GM21737 (cell line): ENCODE data around the gene ASF1B.
"Not testable (repeated sequence)": the region's sequence is repeated elsewhere in the genome, so short reads cannot be mapped to it uniquely, and the experiment has no call there.

Source experiments
- ATAC-seq: cut with Tn5 transposase; IDR thresholded peaks from one replicate; pipeline ENCODE4 v1.9.1; 2021; ENCODE audit warnings: mild to moderate bottlenecking, moderate library complexity; ENCODE audit not compliant: unreplicated experiment

The ASF1B gene

DNA sequence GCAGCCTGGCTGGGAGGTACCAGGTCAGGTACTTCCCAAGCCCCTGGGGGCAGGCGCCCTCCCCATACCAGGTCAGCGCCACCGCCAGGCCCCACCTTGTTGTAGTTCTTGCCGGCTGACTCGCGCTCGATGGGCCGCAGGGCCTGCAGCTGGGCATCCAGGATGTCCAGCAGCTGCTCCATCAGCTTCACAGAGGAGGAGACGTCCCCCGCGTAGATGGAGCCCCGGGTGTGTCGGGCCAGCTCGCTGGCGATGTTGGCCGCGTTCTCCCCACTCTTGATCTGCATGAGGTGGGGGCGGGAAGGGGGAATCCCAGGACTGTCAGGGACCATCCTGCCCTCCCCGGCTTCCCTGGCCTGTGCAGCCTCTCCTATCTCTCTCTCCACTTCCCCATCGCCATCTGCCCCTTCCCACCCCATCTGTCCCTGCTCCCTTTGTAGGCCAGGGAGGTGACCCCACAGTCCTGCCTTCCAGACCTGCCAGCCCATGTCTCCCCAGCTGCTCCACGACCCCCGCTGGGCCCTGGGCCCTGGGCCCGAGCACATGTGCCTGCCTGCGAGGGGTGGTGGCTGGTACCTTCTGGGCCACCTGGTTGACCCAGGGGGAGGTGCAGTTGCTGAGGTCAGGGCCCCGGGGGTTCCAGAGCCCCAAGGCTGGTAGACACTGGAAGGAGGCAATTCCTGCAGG, 23.8 kb upstream of the ASF1B start:
- ATAC-seq = no peak

DNA sequence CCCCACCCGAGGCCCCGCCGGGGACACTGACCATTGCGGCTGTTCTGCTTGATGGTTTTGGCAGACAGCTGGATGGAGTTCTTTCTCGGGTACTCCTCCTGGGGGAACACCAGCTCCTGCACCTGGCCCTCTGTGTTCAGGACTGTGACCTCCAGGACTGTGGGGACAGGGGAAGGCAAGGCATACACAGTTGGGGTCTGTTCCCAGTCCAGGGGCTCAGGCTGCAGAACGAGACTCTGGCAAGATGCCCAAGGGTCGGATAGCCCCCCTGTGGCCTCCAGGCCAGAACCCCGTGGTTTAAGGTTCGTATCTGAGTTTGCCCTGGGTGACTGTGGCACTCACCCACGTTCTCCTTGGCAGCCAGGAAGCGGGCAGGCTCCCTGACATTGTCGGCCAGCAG, 22.7 kb upstream of the ASF1B start:
- no peak for ATAC-seq

DNA sequence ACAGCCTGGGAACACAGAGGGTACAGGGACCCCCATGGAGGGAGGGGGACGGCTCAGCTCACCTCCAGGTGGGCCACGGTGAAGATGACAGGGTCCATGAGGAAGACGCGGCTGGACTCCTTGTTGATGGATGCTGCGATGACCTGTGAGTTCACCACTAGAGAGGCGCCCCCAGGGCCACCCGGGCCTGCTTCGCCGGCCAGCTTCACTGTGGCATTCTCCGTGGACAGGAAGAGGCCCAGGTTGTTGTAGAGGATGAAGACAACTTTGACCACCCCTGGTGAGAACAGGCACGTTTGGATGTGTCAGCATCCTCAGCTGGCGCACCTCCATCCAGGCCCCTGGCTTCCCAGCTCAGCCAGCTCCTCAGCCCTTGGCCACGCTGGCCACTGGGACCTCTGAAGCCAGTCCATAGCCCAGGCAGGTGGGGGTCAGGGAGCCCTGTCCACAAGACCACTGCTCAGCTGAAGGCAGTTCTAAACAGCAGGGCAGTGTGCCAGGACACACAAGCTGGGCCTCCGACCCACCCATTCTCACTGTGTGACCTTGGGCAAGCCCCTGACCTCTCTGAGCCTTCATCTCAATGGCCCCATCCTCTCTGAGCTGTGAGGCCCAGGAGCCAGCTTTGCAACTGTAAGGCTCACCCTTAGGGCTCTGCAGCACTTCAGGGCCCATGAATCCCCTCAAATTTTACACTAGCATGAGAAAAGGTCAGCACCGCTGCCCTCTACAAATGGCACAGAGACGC, 22.1 kb upstream of the ASF1B start:
- ATAC-seq = no peak

DNA sequence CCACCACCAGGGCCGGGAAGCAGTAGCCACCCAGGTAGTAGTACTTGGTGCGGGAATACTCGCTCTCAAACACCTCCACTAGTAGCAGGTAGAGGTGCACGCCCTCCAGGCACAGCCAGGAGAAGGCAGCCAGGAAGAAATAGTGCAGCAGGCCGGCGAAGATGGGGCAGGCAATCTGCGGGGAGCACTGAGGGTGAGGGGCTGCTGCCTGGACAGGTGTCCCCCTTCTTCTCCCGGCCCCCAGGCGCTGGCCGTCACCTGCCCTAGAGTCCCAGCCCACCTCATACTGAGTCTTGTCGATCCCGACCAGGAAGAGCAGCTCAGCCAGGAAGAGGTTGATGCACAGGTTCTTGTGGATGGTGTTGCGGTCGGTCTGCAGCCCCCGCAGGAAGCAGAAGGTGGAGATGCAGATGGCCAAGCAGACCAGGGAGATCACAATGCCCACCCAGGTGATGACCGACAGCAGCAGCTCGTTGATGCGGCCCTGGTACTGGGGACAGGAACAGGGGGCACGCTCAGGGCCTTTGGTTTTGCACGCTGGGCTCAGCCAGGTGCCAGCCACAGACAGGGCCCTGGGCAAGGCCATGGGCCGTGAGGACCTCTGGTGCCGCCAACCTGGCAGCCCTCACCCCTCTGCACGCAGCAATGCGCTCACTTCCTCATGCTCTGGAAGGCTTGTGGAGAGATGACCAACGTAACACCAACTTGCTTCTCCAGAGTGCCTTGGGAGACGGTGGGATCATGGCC, 20.8 kb upstream of the ASF1B start:
- no peak for ATAC-seq

DNA sequence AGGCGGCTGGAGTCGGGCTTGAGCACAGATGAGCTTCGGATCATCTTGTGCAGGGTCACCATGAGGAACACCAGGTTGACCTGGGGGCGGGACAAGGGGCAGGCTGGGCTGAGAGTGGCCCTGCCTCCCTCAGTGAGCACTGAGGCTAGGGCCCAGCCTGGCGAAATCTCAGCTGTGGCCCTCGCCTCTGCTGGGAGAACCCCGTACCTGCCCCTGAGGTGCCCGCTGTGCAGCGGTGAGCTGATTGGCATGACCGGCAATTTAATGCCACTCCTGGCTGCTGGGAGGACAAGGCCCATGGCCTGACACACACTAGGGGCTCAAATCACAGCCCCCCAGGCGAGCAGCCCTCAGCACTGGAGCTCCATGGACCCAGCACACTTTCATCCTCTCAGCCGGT, 19.7 kb upstream of the ASF1B start:
- ATAC-seq = no peak

DNA sequence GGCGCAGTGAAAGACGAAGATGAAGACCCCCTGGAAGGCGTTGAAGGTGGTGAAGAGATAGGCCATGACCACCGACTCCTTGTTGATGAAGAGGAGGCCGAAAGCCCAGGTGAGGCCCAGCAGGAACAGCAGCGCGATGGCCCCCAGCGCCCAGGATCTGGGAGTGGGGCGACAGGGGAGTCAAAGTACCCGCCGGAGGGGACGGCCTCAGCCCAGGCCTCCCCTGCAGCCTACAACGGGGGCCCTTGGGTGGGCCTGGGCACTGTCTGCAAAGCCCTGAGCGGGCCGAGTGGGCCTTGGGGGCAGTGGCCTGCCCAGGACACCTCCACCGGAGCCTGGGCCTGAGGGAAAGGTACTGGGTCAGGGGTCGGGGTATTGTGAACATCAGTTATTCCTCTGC, 19.0 kb upstream of the ASF1B start:
- ATAC-seq = no peak

DNA sequence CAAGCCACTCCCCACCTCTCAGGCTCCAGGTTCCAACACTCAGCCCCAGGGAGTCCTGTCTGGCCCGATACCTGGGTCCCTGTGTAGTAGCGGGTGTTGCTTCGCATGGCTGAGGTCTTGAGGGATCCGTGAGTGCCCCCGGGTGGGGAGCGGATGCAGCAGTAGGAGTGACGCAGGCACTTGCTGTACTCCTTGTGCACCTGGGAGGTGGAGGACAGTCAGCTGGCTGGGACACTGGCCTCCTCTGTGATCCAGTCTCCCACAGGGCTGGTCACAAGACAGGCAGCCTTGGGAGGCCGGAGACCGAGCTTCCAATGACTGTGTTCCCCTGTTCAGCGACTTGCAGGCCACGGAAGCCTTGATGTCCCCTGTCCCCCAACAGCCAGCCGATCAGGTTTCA, 16.3 kb upstream of the ASF1B start:
- no peak for ATAC-seq

DNA sequence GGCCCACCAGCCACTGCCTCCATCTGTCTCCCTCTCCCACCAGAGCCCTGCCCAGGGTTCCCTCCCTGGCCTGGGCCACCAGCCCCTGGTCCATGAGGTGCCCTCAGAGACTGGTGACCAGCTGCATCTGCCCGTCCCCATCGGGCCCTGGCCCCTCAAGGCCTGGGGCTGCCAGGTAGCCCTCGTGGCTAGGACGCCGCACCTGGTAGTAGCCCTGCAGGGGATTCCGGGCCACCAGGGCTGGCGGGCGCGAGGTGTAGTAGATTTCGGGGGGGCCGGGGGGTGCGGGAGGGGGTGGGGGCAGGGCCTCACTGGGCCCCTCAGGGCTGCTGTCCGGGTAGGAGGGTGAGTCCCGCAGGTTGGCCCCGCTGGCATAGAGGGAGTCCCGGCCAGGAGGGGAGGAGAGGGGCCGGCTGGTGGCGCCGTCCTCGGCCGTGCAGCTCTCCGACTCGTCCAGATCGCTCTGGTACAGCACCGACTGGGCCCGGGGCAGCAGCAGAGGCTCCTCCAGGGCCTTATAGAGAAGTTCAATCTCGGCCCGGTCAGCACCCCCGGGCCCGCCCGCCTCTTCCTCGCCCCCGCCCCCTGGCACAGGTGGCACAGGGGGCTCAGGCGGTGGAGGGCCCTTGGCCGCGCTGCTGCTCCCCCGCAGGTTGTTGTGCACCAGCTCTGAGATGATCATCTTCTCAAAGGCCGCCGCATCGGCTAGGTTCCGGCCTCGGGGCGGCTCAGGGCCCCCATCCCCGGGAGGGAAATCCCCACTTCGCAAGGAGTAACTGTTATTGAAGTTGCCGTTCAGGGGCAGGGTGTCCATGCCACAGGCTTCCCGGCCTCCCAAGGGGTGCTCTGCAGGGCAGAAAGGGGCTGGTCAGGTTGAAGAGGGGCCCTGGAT, 14.6 kb upstream of the ASF1B start:
- no peak for ATAC-seq

DNA sequence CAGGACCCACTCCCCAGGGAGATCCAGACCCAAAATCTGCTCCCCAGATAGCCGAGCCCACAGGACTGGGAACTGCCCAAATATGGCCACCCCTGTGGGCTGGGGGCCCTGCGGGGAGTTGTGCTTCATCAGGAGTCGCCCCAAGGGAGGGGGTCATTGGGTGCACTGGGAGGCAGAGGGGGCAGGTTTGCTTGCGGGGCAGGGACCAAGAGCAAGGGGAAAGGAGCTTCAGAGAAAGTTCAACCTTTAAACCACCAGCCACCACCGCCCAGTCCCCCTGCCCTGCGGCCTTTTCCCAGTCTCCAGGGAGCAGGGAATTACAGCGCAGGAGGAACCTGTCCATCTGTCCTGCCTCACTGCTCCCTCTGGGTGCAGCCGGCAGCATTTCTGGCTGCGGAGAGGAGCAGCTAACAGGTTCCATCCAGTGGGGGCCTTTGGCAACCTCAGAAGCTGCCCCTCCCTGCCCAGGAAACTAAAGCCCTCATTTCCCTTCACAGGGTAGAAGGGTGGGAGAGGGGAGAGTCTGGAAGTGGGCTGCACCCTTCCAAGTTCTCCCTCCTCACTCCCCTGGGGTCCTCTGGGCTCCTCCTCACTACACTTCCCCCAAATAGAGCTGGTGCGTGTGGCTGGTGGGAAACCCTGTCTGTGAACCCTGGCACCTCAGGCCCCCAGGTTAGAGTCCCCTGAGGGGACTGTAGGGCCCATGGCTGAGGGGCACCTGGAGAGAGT, 13.8 kb upstream of the ASF1B start:
- no peak for ATAC-seq

DNA sequence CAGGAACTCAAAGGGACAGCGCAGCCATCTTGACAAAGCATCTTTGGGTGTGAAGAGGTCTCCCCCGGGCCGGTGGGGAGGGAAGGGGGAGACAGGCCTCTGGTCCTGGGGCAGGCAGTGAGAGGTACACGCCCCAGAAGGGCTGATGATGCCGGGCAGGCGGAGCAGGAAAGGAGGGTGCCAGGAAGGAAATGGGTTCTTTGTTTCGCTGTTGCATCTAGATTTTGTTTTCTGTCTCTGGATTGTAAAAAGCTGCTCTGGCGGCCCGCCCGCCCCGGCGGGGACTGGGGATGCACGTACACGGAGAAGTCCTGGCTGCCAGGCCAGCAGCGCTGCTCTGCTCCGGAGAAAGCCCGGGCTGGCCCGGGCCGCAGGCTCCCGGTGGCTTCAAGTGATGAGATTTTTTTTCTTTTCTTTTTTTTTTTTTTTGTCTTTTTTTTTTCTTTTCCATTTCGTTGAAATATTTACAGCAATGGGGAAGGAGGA, 13.2 kb upstream of the ASF1B start:
- ATAC-seq = no peak

DNA sequence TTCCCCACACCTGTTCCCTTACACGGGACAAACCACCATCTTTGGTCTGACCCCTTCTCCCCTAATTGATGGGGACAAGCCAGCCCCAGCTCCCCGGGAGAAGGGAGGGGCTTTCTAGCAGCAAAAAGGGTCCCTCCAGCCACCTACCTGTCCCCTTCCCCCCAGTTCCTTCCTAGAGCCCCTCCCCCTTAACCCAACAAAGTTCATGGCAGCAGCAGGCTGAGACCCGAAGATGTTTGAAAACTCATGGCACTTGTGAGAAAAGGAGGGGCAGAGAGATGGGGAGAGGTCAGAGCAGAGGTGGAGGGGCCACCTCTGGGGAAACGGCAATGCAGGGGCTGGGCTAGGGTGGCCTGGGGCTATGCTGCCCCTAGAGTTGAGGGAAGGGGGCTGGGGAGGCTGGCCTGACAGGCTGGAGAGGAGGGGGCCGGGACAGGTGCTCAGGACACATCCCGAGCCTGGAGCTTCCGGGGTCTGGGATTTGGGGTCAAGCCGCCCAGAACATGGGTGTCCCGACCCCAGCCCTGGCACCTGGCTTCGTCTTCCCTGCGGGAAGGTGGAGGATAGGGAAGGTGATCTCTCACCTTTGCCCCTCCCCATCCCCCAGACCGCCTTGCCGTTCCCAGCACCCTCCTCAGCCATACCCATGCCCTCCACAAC, 12.5 kb upstream of the ASF1B start:
- no peak for ATAC-seq

DNA sequence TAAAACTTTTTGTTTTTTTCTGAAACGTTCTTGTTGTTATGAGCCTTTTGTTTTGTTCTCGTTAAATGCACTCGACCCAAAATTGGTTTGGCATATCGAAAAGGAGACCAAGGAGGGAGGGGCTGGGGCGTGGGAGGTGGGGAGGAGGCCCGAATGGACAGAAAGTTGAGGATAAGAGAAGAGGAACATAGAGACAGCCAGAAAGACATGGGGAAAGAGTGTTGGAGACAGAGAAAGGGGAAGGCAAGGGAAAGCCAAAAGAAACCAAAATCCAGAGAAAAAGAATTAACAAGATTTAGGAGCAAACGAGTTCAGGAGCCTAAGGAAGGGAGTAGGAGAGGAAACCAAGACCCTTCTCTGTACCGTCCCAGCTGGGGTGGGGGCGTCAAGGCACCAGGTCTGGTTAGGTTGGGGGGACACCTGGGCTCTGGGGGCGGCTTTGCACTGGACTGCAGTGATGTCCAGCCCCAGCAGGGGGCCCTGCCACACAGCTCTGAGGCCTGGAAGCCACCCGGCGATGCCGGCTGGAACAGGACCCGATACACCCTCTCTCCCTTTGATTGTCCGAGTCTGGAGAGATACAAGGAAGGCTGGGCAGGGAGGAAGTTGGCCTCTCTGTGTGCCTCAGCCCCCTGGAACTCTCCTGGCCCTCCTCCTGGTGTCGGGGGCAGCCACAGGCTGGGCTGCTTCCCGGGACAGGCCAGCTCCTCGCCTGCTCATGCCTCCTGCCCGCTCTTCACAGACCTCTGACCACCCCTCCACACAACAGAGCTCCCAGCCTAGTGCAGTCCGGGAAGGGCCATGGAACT, 11.6 kb upstream of the ASF1B start:
- no peak for ATAC-seq

DNA sequence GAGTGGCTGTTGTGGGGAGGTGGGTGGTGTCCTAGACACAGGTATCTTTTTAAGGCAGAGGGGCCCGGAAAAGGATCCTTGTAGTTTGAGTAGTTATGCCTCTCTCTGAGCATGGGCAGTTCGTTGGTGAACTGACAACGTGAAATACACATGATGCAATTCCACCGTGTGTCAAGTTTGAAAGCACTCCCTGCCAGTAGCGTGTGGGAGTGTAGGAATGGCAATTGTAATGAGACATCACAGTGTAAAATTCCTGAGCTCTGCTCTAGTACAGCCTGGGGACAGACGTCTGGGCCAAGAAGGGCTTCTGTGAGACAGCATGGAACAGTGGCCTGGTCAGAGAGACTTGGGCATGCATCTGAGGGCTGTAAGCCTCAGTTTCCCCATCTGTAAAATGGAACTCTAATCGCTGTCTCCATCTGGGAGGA, 10.4 kb upstream of the ASF1B start:
- ATAC-seq = no peak

DNA sequence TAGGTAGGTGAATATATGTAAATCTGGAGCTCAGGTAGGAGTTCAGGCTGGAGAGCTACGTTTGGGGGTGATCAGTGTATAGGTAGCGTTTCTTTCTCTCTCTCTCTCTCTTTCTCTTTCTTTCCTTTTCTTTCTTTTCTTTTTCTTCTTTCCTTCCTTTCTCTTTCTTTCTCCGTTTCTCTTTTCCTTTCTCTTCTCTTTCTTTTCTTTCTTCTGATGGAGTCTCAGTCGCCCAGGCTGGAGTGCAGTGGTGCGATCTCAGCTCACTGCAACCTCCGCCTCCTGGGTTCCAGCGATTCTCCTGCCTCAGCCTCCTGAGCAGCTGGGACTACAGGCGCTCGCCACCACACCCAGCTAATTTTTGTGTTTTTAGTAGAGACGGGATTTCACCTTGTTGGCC, 9.8 kb upstream of the ASF1B start:
- ATAC-seq = not testable (repeated sequence)

DNA sequence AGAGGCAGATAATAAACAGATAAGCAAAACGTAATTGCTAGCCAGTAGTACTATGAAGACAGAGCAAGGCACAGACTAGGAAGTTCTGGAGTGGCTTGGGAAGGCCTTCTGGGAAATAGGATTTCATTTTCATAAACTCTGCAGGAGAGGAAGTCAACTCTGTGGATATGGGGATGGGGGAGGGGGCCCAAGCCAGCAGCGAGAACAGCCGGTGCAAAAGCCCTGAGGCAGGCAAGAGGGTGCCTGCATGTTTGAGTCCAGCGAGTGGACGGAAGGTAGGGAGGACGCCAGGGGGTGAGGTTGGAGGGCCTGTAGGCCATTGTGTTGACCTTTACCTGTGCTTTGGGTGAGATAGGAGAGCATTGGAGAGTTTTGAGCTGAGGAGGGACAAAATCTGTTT, 9.0 kb upstream of the ASF1B start:
- ATAC-seq = no peak

DNA sequence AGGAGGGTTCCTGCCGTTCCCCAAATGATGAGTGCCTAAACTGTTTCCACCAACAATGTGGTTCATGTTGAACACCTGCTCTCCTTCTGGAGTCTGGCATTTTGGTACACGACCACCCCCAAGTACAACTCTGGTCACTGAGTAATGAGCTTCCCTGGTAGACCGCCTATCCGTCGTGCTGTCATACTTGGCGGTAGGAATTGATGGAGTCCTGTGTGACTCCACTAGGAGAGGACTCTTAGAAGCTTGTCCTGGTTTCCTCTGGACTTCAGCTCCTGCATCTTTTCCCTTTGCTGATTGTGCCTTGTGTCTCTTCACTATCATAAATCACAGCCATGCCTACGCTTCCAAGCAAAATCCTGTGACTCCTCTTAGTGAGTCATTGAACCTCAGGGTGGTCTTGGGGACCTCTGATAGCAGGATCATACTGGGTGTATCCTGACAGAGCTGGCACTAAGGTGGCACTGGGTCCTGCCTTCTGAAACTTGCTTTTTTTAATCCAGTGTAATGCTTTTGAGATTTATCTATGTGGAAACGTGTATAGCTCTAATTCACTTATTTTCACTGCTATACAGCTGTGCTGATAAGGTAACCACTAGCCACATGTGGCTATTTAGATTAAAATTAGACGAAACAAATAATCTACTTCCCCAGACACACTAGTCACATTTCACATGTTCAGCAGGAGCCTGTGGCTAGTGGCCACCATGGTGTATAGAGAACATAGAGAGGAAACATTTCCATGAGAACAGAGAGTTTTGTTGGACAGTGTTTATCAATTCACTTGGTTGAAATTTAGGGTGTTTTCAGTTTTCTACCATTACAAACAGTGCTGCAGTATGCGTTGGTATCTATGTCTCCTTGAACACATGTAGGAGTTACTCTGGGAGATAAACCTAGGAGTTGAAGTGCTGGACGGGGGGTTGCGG, 6.1 kb upstream of the ASF1B start:
- ATAC-seq = no peak

DNA sequence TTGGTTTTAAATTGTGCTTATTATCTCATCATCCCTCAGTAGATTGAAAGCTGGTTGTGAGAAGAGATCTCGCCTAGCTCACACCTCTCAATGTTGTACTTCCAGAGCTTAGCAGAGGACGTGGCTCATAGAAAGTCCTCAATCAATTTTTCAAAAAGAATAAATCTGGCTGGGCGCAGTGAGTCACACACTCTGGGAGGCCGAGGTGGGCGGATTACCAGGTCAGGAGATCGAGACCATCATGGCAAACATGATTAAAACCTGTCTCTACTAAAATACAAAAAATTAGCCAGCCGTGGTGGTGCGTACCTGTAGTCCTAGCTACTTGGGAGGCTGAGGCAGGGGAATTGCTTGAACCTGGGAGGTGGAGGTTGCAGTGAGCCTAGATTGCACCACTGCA, 4.7 kb upstream of the ASF1B start:
- no peak for ATAC-seq

DNA sequence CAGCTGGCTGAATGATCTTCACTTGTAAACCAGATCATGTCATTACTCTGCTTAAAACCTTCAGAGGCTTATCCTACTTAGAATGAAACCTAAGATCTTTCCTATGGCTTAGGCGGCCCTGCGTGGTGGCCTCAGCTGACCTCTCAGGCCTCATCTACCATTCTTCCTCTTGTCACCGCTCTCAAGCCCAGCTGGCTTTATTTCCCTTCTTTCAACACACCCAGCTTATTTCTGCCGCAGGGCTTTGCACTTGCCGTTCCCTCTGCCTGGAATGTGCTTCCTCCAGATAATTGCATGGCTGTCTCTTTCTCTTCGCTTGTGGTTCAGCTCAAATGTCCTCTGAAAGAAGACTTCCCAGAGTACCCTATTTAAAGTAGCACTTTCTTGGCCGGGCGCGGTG, 3.6 kb upstream of the ASF1B start:
- no peak for ATAC-seq
